SK-N-MC (cell line): ENCODE data around the gene DDX56.

Experiments used
- EZH2 ChIP-seq: fragments of 200-600 bp; sonication (generic); IDR thresholded peaks from one replicate; pipeline ENCODE4 v1.6.1; 2017; ENCODE audit warnings: antibody characterized with exemption
- POLR2AphosphoS5 ChIP-seq: IDR thresholded peaks from 2 replicates; pipeline ENCODE4 v1.6.1; 2012; ENCODE audit warnings: mild to moderate bottlenecking, low read depth, low read length, borderline replicate concordance

GRCh38 chr7:44581879-44582603 is 8.3 kb upstream of the DDX56 start, which contains the start of gene TMED4:
- TF ChIP-seq POLR2AphosphoS5 (peak; percentile 96), EZH2 (no peak)
